Subcutaneous adipose tissue (tissue), 4 donors: ENCODE results near the gene KLHDC7B. TPM values are rescaled to one million over a fixed set of nuclear protein-coding genes. Genes with fewer than 3 reads are reported as not detected.

Source experiments
- CTCF ChIP-seq: fragments of 450-650 bp; IDR thresholded peaks from one replicate; pipeline ENCODE4 v1.5.1; 2016; ENCODE audit warnings: low read depth, mild to moderate bottlenecking, control low read depth, antibody characterized with exemption, moderate library complexity
- total RNA-seq, 4 donors: library from RNA; depleted of rRNA; stranded (reverse); fragments of >200 nt; gene quantifications; one replicate each; pipeline ENCODE4 v1.1.0, GENCODE V29; 2016

KLHDC7B gene
- total RNA-seq, 4 donors from 2014 or later, result not detected

- TF ChIP-seq CTCF, result no peak
Observed at GRCh38 chr22:50507991-50508884, 37.5 kb upstream of the KLHDC7B start, which contains the start of gene NCAPH2. NCAPH2 (plus strand) TSS chr22:50508224; CDS start chr22:50508338, 114 bp downstream.

DNA sequence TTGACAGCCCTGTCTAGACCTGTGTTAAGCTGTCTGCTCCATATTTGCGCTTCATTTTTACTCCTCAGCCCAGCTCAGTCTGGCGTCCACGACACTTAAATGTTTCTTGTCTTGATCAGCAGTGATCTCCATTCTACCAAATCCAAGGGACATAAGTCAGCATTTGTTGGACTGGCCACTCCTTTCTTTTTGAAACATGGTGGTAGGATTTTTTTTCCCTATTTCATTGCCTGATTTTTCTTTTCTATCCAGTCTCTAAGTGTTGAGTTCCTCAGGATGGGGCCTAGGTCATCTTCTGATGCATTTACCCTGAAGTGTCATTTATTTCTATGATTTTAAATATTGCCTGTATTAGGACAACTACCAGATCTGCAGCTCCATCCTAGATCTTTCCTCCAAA, 36.8 kb upstream of the KLHDC7B start:
- TF ChIP-seq CTCF, result no peak

GRCh38 chr22:50513175-50513574, 32.5 kb upstream of the KLHDC7B start:
- no peak for TF ChIP-seq CTCF

DNA sequence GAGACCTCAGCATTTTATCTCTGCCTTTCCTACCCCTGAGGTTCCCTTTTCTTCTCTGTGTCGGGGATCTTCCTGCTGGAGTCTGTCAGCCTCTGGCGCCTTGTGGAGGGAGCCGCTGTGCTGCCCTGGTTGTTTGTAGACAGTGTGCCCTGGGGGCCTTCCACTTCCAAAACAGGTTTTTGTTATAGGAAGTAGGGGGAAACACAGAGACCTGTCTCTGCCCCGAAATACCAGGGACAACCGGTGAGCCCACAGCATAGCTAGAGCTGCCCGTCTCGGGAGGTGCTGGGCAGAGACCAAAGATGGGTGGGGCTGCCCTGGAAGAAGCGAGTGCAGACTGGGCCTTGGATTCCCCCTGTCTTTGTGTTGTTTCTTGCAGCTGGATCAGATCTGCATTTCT, 29.6 kb upstream of the KLHDC7B start:
- no peak for TF ChIP-seq CTCF

- no peak for TF ChIP-seq CTCF
Observed at GRCh38 chr22:50516891-50517290, 28.8 kb upstream of the KLHDC7B start.

DNA sequence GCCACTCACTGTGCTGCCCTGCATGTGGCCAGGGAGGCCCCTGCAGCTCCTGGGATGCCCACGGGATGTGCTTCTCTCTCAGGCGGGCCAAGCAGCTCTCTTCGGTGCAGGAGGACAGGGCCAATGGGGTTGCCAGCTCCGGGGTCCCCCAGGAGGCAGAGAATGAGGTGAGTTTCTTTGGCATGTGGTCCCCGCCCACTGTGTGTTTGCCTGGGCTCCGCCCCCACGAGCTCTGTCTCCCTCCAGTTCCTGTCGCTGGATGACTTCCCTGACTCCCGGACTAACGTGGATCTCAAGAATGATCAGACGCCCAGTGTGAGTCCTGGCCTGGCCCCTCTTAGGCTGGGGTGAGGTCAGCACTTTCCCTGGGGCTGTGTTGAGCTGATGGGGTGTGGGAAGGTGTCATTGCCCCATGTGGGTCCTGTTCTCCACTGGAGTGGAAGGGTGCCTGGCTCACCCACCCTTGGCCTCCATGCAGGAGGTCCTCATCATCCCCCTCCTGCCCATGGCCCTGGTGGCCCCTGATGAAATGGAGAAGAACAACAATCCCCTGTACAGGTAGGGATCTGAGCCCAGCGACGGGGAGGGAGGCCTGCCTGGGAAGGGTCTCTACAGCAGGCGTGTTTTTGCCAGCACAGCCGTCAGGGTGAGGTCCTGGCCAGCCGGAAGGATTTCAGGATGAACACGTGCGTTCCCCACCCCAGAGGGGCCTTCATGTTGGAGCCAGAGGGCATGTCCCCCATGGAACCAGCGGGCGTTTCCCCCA, 28.0 kb upstream of the KLHDC7B start:
- TF ChIP-seq CTCF, result no peak

DNA sequence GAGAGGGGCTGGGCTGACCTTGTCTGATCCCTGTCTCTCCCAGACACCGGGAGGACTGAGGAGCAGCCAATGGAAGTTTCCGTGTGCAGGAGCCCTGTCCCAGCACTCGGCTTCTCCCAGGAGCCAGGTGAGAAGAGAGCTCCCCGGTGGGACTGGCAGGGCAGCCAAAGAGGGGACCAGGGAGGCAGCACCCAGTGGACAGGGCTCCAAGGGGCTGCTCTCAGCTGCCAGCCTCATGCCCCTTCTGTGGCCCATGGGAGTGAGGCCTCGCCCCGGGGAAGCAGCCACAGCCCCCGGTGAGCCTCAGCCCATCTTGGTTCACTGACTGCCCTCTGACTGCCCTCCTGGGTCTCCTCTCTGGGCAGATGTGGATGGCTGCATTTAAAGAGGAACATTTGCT, 27.1 kb upstream of the KLHDC7B start:
- no peak for TF ChIP-seq CTCF
